ENCODE data around the gene MBD3. TPM values are rescaled to one million over a fixed set of nuclear protein-coding genes. Genes with fewer than 3 reads are reported as not detected.
A peak's percentile ranks its signal among the peaks of the same experiment; 100 is the strongest.

The MBD3 gene
- polyA plus RNA-seq, 6 donors from 2014 or later, result 7.7 to 24.4 (median 12.9) TPM

GRCh38 chr19:1615156-1615765 is 22.6 kb upstream of the MBD3 start:
- no peak for ATAC-seq (ENCODE audit: low read depth in 2 of 2)
- H3K4me3 Mint-ChIP-seq, result no peak overlapping the region
- peak overlapping the region in 3 of 6 donors; percentile 18 to 76 (median 45) for H3K27ac Mint-ChIP-seq
- H3K9me3 Mint-ChIP-seq, result no peaks in the 10 kb centered on the region
- no peaks in the 10 kb centered on the region for H3K27me3 Mint-ChIP-seq
- peaks cover 27 to 35% (median 28%) of the 10 kb centered on the region in 3 donors for H3K4me1 Mint-ChIP-seq
- DNase-seq, result no peak
- H3K36me3 Mint-ChIP-seq, result peaks cover 0 to 16% of the 10 kb centered on the region in 2 donors

- peak overlapping the region in 2 of 6 donors; percentile 45 to 84 for H3K27ac Mint-ChIP-seq
- no peaks in the 10 kb centered on the region for H3K9me3 Mint-ChIP-seq
- H3K27me3 Mint-ChIP-seq, result no peaks in the 10 kb centered on the region
- peaks cover 0 to 16% of the 10 kb centered on the region in 2 donors for H3K36me3 Mint-ChIP-seq
- no peak for ATAC-seq (ENCODE audit: low read depth in 2 of 2)
- H3K4me1 Mint-ChIP-seq, result peaks cover 29 to 38% (median 37%) of the 10 kb centered on the region in 3 donors
- H3K4me3 Mint-ChIP-seq, result no peak overlapping the region
- DNase-seq, result no peak
These were observed 21.3 kb upstream of the MBD3 start for GRCh38 chr19:1613808-1614570.

- no peaks in the 10 kb centered on the region for H3K9me3 Mint-ChIP-seq
- peak overlapping the region in 1 of 6 donors; percentile 47 for H3K27ac Mint-ChIP-seq
- peaks cover 30 to 37% (median 37%) of the 10 kb centered on the region in 3 donors for H3K4me1 Mint-ChIP-seq
- no peak for DNase-seq
- no peak for ATAC-seq (ENCODE audit: low read depth in 2 of 2)
- no peaks in the 10 kb centered on the region for H3K27me3 Mint-ChIP-seq
- H3K4me3 Mint-ChIP-seq, result no peak overlapping the region
- H3K36me3 Mint-ChIP-seq, result peaks cover 0 to 16% of the 10 kb centered on the region in 2 donors
These were observed 20.5 kb upstream of the MBD3 start for GRCh38 chr19:1613146-1613545.

- ATAC-seq (ENCODE audit: low read depth in 2 of 2) (no peak), DNase-seq (no peak)
- Mint-ChIP-seq H3K27me3 (no peaks in the 10 kb centered on the region), H3K4me3 (no peak overlapping the region), H3K4me1 (peaks cover 25 to 33% (median 32%) of the 10 kb centered on the region in 3 donors), H3K9me3 (no peaks in the 10 kb centered on the region), H3K27ac (peak overlapping the region in 1 of 6 donors; percentile 51), H3K36me3 (peaks cover 0 to 16% of the 10 kb centered on the region in 2 donors)
These were observed 19.7 kb upstream of the MBD3 start for GRCh38 chr19:1612114-1613086.

- Mint-ChIP-seq H3K9me3 (no peaks in the 10 kb centered on the region), H3K27me3 (no peaks in the 10 kb centered on the region), H3K4me3 (no peak overlapping the region), H3K4me1 (peaks cover 20 to 24% (median 22%) of the 10 kb centered on the region in 3 donors), H3K36me3 (peaks cover 0 to 16% of the 10 kb centered on the region in 2 donors), H3K27ac (no peak overlapping the region)
- no peak for ATAC-seq (ENCODE audit: low read depth in 2 of 2)
- DNase-seq, result no peak
These were observed 18.7 kb upstream of the MBD3 start for GRCh38 chr19:1611353-1611752.

- Mint-ChIP-seq H3K36me3 (peaks cover 0 to 16% of the 10 kb centered on the region in 2 donors), H3K4me3 (no peak overlapping the region), H3K27me3 (no peaks in the 10 kb centered on the region), H3K9me3 (no peaks in the 10 kb centered on the region), H3K4me1 (peaks cover 27 to 30% (median 27%) of the 10 kb centered on the region in 3 donors), H3K27ac (no peak overlapping the region)
- no peak for DNase-seq
- ATAC-seq (ENCODE audit: low read depth in 2 of 2), result no peak
These were observed 17.9 kb upstream of the MBD3 start for GRCh38 chr19:1610579-1610978.

GRCh38 chr19:1609680-1610474 is 17.2 kb upstream of the MBD3 start:
- ATAC-seq (ENCODE audit: low read depth in 2 of 2) (no peak), DNase-seq (no peak)
- peak overlapping the region in 2 of 6 donors; percentile 34 to 61 for H3K27ac Mint-ChIP-seq
- H3K4me1 Mint-ChIP-seq, result peaks cover 28 to 32% (median 30%) of the 10 kb centered on the region in 3 donors
- H3K4me3 Mint-ChIP-seq, result peak overlapping the region in 4 of 8 donors; percentile 9 to 60 (median 34)
- H3K9me3 Mint-ChIP-seq, result no peaks in the 10 kb centered on the region
- peaks cover 0 to 15% of the 10 kb centered on the region in 2 donors for H3K36me3 Mint-ChIP-seq
- no peaks in the 10 kb centered on the region for H3K27me3 Mint-ChIP-seq

GRCh38 chr19:1609103-1609396 is 16.4 kb upstream of the MBD3 start:
- peaks cover 0 to 7% of the 10 kb centered on the region in 2 donors for H3K36me3 Mint-ChIP-seq
- H3K27ac Mint-ChIP-seq, result peak overlapping the region in 1 of 6 donors; percentile 81
- no peaks in the 10 kb centered on the region for H3K9me3 Mint-ChIP-seq
- ATAC-seq (ENCODE audit: low read depth in 2 of 2), result no peak
- H3K4me1 Mint-ChIP-seq, result peaks cover 23 to 40% (median 35%) of the 10 kb centered on the region in 3 donors
- no peaks in the 10 kb centered on the region for H3K27me3 Mint-ChIP-seq
- peak overlapping the region in 2 of 8 donors; percentile 63 to 95 for H3K4me3 Mint-ChIP-seq
- DNase-seq, result no peak

GRCh38 chr19:1608359-1609102 is 15.9 kb upstream of the MBD3 start:
- Mint-ChIP-seq H3K36me3 (peaks cover 0 to 6% of the 10 kb centered on the region in 2 donors), H3K27ac (peak overlapping the region in 4 of 6 donors; percentile 56 to 81 (median 61)), H3K27me3 (no peaks in the 10 kb centered on the region), H3K9me3 (no peaks in the 10 kb centered on the region), H3K4me1 (peaks cover 23 to 45% (median 38%) of the 10 kb centered on the region in 3 donors), H3K4me3 (peak overlapping the region in 7 of 8 donors; percentile 37 to 95 (median 63))
- DNase-seq (no peak), ATAC-seq (ENCODE audit: low read depth in 2 of 2) (no peak)

GRCh38 chr19:1606138-1606651 is 13.5 kb upstream of the MBD3 start:
- Mint-ChIP-seq H3K36me3 (no peaks in the 10 kb centered on the region), H3K27ac (peak overlapping the region; percentile 88 to 99 (median 98)), H3K4me3 (peak overlapping the region; percentile 93 to 99 (median 98)), H3K9me3 (no peaks in the 10 kb centered on the region), H3K4me1 (peaks cover 27 to 57% (median 46%) of the 10 kb centered on the region in 3 donors), H3K27me3 (no peaks in the 10 kb centered on the region)
- DNase-seq, result no peak
- ATAC-seq (ENCODE audit: low read depth in 2 of 2), result no peak

GRCh38 chr19:1605236-1606137 is 12.8 kb upstream of the MBD3 start, which contains the start of gene UQCR11:
Gene UQCR11 (minus strand): TSS chr19:1605462. CDS start chr19:1605409, 53 bp downstream.
- DNase-seq (peak; percentile 88), ATAC-seq (ENCODE audit: low read depth in 2 of 2) (peak; percentile 90)

More at GRCh38 chr19:1605236-1606137, 12.8 kb upstream of the MBD3 start, which contains the start of gene UQCR11:
- Mint-ChIP-seq H3K9me3 (no peaks in the 10 kb centered on the region), H3K27ac (peak within 1 kb of the TSS; percentile 88 to 99 (median 98)), H3K36me3 (no peaks in the 10 kb centered on the region), H3K27me3 (no peaks in the 10 kb centered on the region), H3K4me1 (peaks cover 27 to 57% (median 46%) of the 10 kb centered on the region in 3 donors), H3K4me3 (peak within 1 kb of the TSS; percentile 93 to 99 (median 98))
